ENCODE data around the gene RRP36. TPM values are rescaled to one million over a fixed set of nuclear protein-coding genes. Genes with fewer than 3 reads are reported as not detected.

The RRP36 gene
- total and polyA plus RNA-seq, 2 of the 8 experiments (the other 6 are each of a cell fraction or from before 2014, with no cell fraction given): 33.9 to 92.3 TPM

GRCh38 chr6:43052842-43053544 lies 31.6 kb downstream of the RRP36 start (continued):
- TF ChIP-seq SP1 (IDR thresholded peaks at IDR 0.05; ENCODE audit: low read depth, low read length) (no peak), ZNF274 (IDR thresholded peaks at IDR 0.05; ENCODE audit: borderline replicate concordance, extremely low read depth, low read length) (no peak), GABPA (IDR thresholded peaks at IDR 0.05; ENCODE audit: borderline replicate concordance, insufficient read depth, low read length) (no peak), CHD1 (IDR thresholded peaks at IDR 0.05; ENCODE audit: low read depth, low read length) (no peak)
